MM.1S (cell line): ENCODE measurements around the gene SGCG.

Experiments
- DNase-seq: peaks from one replicate; pipeline ENCODE4 v3.0.0-alpha.2; 2015
- H2AFZ ChIP-seq: fragments of 300-600 bp; sonication (generic); 2 replicates; pipeline ENCODE4 v1.6.0; 2016; ENCODE audit warnings: antibody characterized with exemption, low read length
- H3F3A ChIP-seq: fragments of 300-600 bp; sonication (generic); 2 replicates; pipeline ENCODE4 v1.6.1; 2016; ENCODE audit warnings: mild to moderate bottlenecking, antibody characterized with exemption, low read length, moderate library complexity, mixed read lengths; ENCODE audit not compliant: insufficient read depth
- H3K27ac ChIP-seq: fragments of 300-600 bp; sonication (generic); 2 replicates; pipeline ENCODE4 v1.5.1; 2016; ENCODE audit warnings: mild to moderate bottlenecking, low read length
- H3K27me3 ChIP-seq: fragments of 300-600 bp; sonication (generic); replicated peaks from 2 replicates; pipeline ENCODE4 v1.6.0; 2016; ENCODE audit warnings: low read length; ENCODE audit not compliant: insufficient read depth
- H3K36me3 ChIP-seq: fragments of 300-600 bp; sonication (generic); replicated peaks from 2 replicates; pipeline ENCODE4 v1.6.1; 2016; ENCODE audit warnings: mild to moderate bottlenecking, low read length, mixed read lengths; ENCODE audit not compliant: insufficient read depth
- H3K4me1 ChIP-seq: fragments of 300-600 bp; sonication (generic); 2 replicates; pipeline ENCODE4 v1.6.1; 2016; ENCODE audit warnings: low read length, mixed read lengths
- H3K4me2 ChIP-seq: fragments of 300-600 bp; sonication (generic); 2 replicates; pipeline ENCODE4 v1.6.0; 2016; ENCODE audit warnings: low read depth, low read length
- H3K4me3 ChIP-seq: fragments of 300-600 bp; sonication (generic); 2 replicates; pipeline ENCODE4 v1.5.1; 2016; ENCODE audit warnings: low read length, mixed read lengths
- H3K79me2 ChIP-seq: fragments of 300-600 bp; sonication (generic); 2 replicates; pipeline ENCODE4 v1.6.1; 2016; ENCODE audit warnings: mixed run types, low read length, mixed read lengths
- H3K9ac ChIP-seq: fragments of 300-600 bp; sonication (generic); 2 replicates; pipeline ENCODE4 v1.6.1; 2016; ENCODE audit warnings: low read length, mixed read lengths
- H3K9me2 ChIP-seq: fragments of 300-600 bp; sonication (generic); replicated peaks from 2 replicates; pipeline ENCODE4 v1.6.1; 2016; ENCODE audit warnings: mild to moderate bottlenecking, low read length, mixed read lengths; ENCODE audit not compliant: insufficient read depth
- H3K9me3 ChIP-seq: fragments of 300-600 bp; sonication (generic); replicated peaks from 2 replicates; pipeline ENCODE4 v1.6.1; 2016; ENCODE audit warnings: mild to moderate bottlenecking, low read length, mixed read lengths; ENCODE audit not compliant: insufficient read depth
- H4K20me1 ChIP-seq: fragments of 300-600 bp; sonication (generic); 2 replicates; pipeline ENCODE4 v1.6.1; 2016; ENCODE audit warnings: mild to moderate bottlenecking, low read length, moderate library complexity, mixed read lengths; ENCODE audit not compliant: insufficient read depth
- EZH2 ChIP-seq: fragments of 300-600 bp; sonication (generic); optimal IDR thresholded peaks from 2 replicates; pipeline ENCODE3; 2017; ENCODE audit warnings: low read depth, mild to moderate bottlenecking, antibody characterized with exemption, low read length, mixed read lengths
- EZH2phosphoT487 ChIP-seq: fragments of 300-600 bp; sonication (generic); IDR thresholded peaks from 2 replicates; pipeline ENCODE4 v1.6.1; 2018; ENCODE audit warnings: antibody characterized with exemption, low read length
- TF ChIP-seq, protein P1 (sequence below): fragments of 300-600 bp; sonication (generic); IDR thresholded peaks from 2 replicates; pipeline ENCODE4 v1.5.1; 2016; ENCODE audit warnings: antibody characterized with exemption, low read length, mixed read lengths

The SGCG gene

DNA sequence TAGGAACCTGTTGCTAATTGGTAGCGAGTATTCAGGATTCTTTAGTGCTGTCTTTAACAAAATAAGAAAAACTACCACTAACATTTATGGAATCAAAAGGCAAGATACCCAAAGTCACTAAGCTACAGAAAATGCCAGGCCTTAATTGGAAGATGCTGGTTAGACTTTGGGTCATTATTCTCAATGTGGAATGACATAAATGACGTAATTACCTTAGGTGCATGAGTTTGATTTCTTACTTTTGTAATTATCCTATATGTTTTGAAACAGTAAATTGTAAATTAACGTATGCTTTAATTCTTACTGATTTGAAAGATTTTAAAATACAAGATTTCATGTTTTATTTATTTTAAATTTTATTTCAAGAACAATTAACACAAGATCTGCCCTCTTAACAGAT lies 25.0 kb downstream of the SGCG start:
- H3K4me2 ChIP-seq: no peak overlapping the region
- no peaks in the 10 kb centered on the region for H3K36me3 ChIP-seq
- no peaks in the 10 kb centered on the region for H3K9me3 ChIP-seq
- no peaks in the 10 kb centered on the region for H3K4me1 ChIP-seq
- TF ChIP-seq, protein P1, sequence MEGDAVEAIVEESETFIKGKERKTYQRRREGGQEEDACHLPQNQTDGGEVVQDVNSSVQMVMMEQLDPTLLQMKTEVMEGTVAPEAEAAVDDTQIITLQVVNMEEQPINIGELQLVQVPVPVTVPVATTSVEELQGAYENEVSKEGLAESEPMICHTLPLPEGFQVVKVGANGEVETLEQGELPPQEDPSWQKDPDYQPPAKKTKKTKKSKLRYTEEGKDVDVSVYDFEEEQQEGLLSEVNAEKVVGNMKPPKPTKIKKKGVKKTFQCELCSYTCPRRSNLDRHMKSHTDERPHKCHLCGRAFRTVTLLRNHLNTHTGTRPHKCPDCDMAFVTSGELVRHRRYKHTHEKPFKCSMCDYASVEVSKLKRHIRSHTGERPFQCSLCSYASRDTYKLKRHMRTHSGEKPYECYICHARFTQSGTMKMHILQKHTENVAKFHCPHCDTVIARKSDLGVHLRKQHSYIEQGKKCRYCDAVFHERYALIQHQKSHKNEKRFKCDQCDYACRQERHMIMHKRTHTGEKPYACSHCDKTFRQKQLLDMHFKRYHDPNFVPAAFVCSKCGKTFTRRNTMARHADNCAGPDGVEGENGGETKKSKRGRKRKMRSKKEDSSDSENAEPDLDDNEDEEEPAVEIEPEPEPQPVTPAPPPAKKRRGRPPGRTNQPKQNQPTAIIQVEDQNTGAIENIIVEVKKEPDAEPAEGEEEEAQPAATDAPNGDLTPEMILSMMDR: no peak
- TF ChIP-seq EZH2: no peak
- no peak for TF ChIP-seq EZH2phosphoT487
- no peak for DNase-seq
- H3K4me3 ChIP-seq: no peak overlapping the region
- no peaks in the 10 kb centered on the region for H3K79me2 ChIP-seq
- no peaks in the 10 kb centered on the region for H4K20me1 ChIP-seq
- H3F3A ChIP-seq: no peaks in the 10 kb centered on the region
- H3K27ac ChIP-seq: no peak overlapping the region
- H3K27me3 ChIP-seq: no peaks in the 10 kb centered on the region
- no peak overlapping the region for H2AFZ ChIP-seq
- no peaks in the 10 kb centered on the region for H3K9me2 ChIP-seq
- H3K9ac ChIP-seq: no peak overlapping the region

DNA sequence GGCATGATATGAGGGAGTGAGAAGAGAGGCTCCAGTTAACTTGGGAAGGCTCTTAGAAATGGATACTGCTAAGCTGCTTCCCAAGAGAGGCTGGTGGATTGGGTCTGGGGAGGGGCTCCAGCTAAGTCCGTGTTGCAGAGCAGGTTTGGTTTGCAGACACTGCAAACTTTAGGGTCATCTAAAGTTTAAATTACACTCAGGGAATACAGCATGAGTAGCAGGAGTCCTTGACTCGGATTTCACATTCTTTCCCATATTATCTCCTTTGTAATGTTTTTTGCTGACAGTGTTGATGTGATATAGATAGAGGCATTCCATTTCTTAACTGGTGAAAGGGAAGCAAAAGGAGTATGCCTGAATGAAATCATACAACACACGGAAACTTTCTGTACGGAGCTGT lies 31.9 kb downstream of the SGCG start:
- no peak overlapping the region for H3K9ac ChIP-seq
- DNase-seq: no peak
- no peaks in the 10 kb centered on the region for H3K4me1 ChIP-seq
- H3K36me3 ChIP-seq: no peaks in the 10 kb centered on the region
- no peak overlapping the region for H3K27ac ChIP-seq
- no peaks in the 10 kb centered on the region for H3K79me2 ChIP-seq
- H3K9me3 ChIP-seq: no peaks in the 10 kb centered on the region
- H3K4me3 ChIP-seq: no peak overlapping the region
- TF ChIP-seq EZH2phosphoT487: no peak
- no peak for TF ChIP-seq EZH2
- TF ChIP-seq, protein P1: no peak
- no peak overlapping the region for H3K4me2 ChIP-seq
- no peaks in the 10 kb centered on the region for H4K20me1 ChIP-seq
- no peaks in the 10 kb centered on the region for H3K9me2 ChIP-seq
- no peaks in the 10 kb centered on the region for H3F3A ChIP-seq
- no peaks in the 10 kb centered on the region for H3K27me3 ChIP-seq
- H2AFZ ChIP-seq: no peak overlapping the region

DNA sequence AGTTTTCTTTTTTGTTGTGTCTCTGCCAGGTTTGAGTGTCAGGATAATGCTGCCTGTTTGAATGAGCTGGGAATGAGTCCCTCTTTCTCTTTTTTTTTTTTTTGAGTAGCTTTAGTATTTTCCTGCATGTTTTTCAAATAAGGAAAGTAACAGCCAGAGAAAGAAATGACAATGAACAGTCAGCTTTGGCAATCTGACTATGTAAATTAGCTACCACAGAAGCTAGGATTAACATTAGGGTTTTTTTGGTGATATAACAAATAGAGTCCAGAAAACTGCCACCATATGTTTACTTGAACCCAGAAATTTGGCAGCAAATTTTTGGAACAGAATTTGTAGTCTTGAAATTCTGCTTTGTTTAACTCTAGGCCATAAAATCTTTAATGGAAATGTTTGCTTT lies 50.5 kb downstream of the SGCG start:
- H3K4me3 ChIP-seq: no peak overlapping the region
- H3K27ac ChIP-seq: no peak overlapping the region
- H3K4me1 ChIP-seq: no peaks in the 10 kb centered on the region
- no peaks in the 10 kb centered on the region for H3K9me3 ChIP-seq
- H3F3A ChIP-seq: no peaks in the 10 kb centered on the region
- no peak overlapping the region for H2AFZ ChIP-seq
- H3K4me2 ChIP-seq: no peak overlapping the region
- H3K9me2 ChIP-seq: no peaks in the 10 kb centered on the region
- H3K79me2 ChIP-seq: no peaks in the 10 kb centered on the region
- no peaks in the 10 kb centered on the region for H3K36me3 ChIP-seq
- no peaks in the 10 kb centered on the region for H3K27me3 ChIP-seq
- no peak for DNase-seq
- no peaks in the 10 kb centered on the region for H4K20me1 ChIP-seq
- no peak for TF ChIP-seq EZH2
- TF ChIP-seq EZH2phosphoT487: no peak
- TF ChIP-seq, protein P1: no peak
- no peak overlapping the region for H3K9ac ChIP-seq
